Endodermal cell (in vitro differentiated cells): Measurements from ENCODE around the gene CBFB. TPM values are rescaled to one million over a fixed set of nuclear protein-coding genes. Genes with fewer than 3 reads are reported as not detected.
"Not testable (repeated sequence)": the region's sequence is repeated elsewhere in the genome, so short reads cannot be mapped to it uniquely, and the experiment has no call there.

Experiments
- DNase-seq: peaks from one replicate; pipeline ENCODE4 v3.0.0-alpha.2; 2017
- H3K27ac ChIP-seq: 2 replicates; pipeline ENCODE4 v1.5.1; 2013; ENCODE audit warnings: mild to moderate bottlenecking, low read depth, low read length, moderate library complexity
- H3K27me3 ChIP-seq: 2 replicates; pipeline ENCODE4 v1.6.1; 2013; ENCODE audit warnings: mild to moderate bottlenecking, low read length, moderate library complexity; ENCODE audit not compliant: insufficient read depth, control insufficient read depth, poor library complexity, severe bottlenecking
- H3K36me3 ChIP-seq: 2 replicates; pipeline ENCODE4 v1.7.0; 2013; ENCODE audit warnings: mild to moderate bottlenecking, low read length, moderate library complexity; ENCODE audit not compliant: control insufficient read depth, insufficient read depth
- H3K4me1 ChIP-seq: one replicate; pipeline ENCODE4 v1.7.0; 2013; ENCODE audit warnings: low read length; ENCODE audit not compliant: control insufficient read depth, insufficient read depth
- H3K4me3 ChIP-seq: 2 replicates; pipeline ENCODE4 v1.5.1; 2013; ENCODE audit warnings: mild to moderate bottlenecking, low read length, moderate library complexity
- H3K9ac ChIP-seq: 2 replicates; pipeline ENCODE4 v1.6.1; 2013; ENCODE audit warnings: mild to moderate bottlenecking, low read length, moderate library complexity; ENCODE audit not compliant: poor library complexity, severe bottlenecking; ENCODE audit errors: extremely low read depth
- H3K9me3 ChIP-seq: 2 replicates; pipeline ENCODE4 v1.6.1; 2013; ENCODE audit warnings: mild to moderate bottlenecking, low read length, moderate library complexity; ENCODE audit not compliant: control insufficient read depth
- H3K27ac Mint-ChIP-seq: 2 replicates; pipeline ENCODE4 v1.8.0; 2020; ENCODE audit warnings: mixed read lengths
- H3K27me3 Mint-ChIP-seq: 2 replicates; pipeline ENCODE4 v1.8.0; 2021; ENCODE audit warnings: mild to moderate bottlenecking, mixed read lengths; ENCODE audit not compliant: insufficient read depth
- H3K36me3 Mint-ChIP-seq: 2 replicates; pipeline ENCODE4 v1.8.0; 2020; ENCODE audit warnings: low read depth, mixed read lengths
- H3K4me1 Mint-ChIP-seq: 2 replicates; pipeline ENCODE4 v1.8.0; 2020; ENCODE audit warnings: mixed read lengths
- H3K4me3 Mint-ChIP-seq: 2 replicates; pipeline ENCODE4 v1.8.0; 2020; ENCODE audit warnings: mild to moderate bottlenecking, moderate library complexity, mixed read lengths
- H3K9me3 Mint-ChIP-seq: 2 replicates; pipeline ENCODE4 v1.8.0; 2020; ENCODE audit warnings: mild to moderate bottlenecking, mixed read lengths
- CTCF ChIP-seq: fragments of 200-600 bp; sonication (generic); conservative IDR thresholded peaks from 2 replicates; pipeline ENCODE4 v1.5.0; 2021; ENCODE audit warnings: antibody characterized with exemption, mild to moderate bottlenecking
- WGBS, 2 experiments: methylation state at CpG; one replicate each; pipeline versions ENCODE4 v1.1.5 to v1.1.7; 2013; ENCODE audit warnings: missing lambda C conversion rate in 2 of 2, mixed read lengths in 1 of 2; ENCODE audit not compliant: insufficient coverage in 1 of 2, insufficient read length in 1 of 2; 5-methylcytosine and 5-hydroxymethylcytosine counted together
- total RNA-seq, 2 donors: library from RNA; stranded (reverse); fragmentation: NEBNext Ultra II Directional in 1 of 2; extraction: Animal tissue kit (Norgen Biotek cat#: 25700) in 1 of 2; gene quantifications; 2 replicates in 1 of 2; 3 replicates in 1 of 2; pipeline ENCODE4 v1.2.1, GENCODE V29; 2021

Gene CBFB
- total RNA-seq, 2 donors from 2014 or later = 93.9 to 95.2 TPM

GRCh38 chr16:66986559-66986958 is 42.4 kb upstream of the CBFB start:
- Mint-ChIP-seq H3K36me3 (no peaks in the 10 kb centered on the region), H3K27me3 (peaks cover 5% of the 10 kb centered on the region), H3K4me3 (no peak overlapping the region), H3K27ac (no peak overlapping the region), H3K4me1 (no peaks in the 10 kb centered on the region), H3K9me3 (no peaks in the 10 kb centered on the region)
- Histone ChIP-seq H3K9ac (no peak overlapping the region), H3K27ac (no peak overlapping the region), H3K4me3 (no peak overlapping the region), H3K4me1 (no peaks in the 10 kb centered on the region), H3K27me3 (no peaks in the 10 kb centered on the region), H3K9me3 (no peaks in the 10 kb centered on the region), H3K36me3 (no peaks in the 10 kb centered on the region)
- WGBS, 2 experiments = 80 to 97% methylated on average over 1 to 6 of the region's 6 CpGs
- DNase-seq = no peak
- no peak for TF ChIP-seq CTCF

- no peaks in the 10 kb centered on the region for H3K9me3 ChIP-seq
- no peaks in the 10 kb centered on the region for H3K4me1 ChIP-seq
- no peak within 1 kb of the TSS for H3K27ac Mint-ChIP-seq
- H3K27me3 Mint-ChIP-seq = peaks cover 10% of the 10 kb centered on the region
- H3K27me3 ChIP-seq = no peaks in the 10 kb centered on the region
- no peak within 1 kb of the TSS for H3K9ac ChIP-seq
- H3K27ac ChIP-seq = no peak within 1 kb of the TSS
- H3K4me3 ChIP-seq = no peak within 1 kb of the TSS
- H3K4me1 Mint-ChIP-seq = no peaks in the 10 kb centered on the region
- no peaks in the 10 kb centered on the region for H3K9me3 Mint-ChIP-seq
- H3K36me3 ChIP-seq = no peaks in the 10 kb centered on the region
- no peaks in the 10 kb centered on the region for H3K36me3 Mint-ChIP-seq
- 86 to 92% methylated on average over 8 to 11 of the region's 11 CpGs for WGBS, 2 experiments
- DNase-seq = no peak
- no peak within 1 kb of the TSS for H3K4me3 Mint-ChIP-seq
- no peak for TF ChIP-seq CTCF
These were observed 40.7 kb upstream of the CBFB start, which contains the start of gene CES4A for GRCh38 chr16:66988197-66988788. TSS of gene CES4A (plus strand) at chr16:66988589. CDS start at chr16:66988773, 184 bp downstream.

GRCh38 chr16:66991545-66992077 is 37.3 kb upstream of the CBFB start:
- no peak for TF ChIP-seq CTCF
- Histone ChIP-seq H3K4me3 (no peak overlapping the region), H3K9me3 (no peaks in the 10 kb centered on the region), H3K9ac (no peak overlapping the region), H3K4me1 (no peaks in the 10 kb centered on the region), H3K27ac (no peak overlapping the region), H3K27me3 (no peaks in the 10 kb centered on the region), H3K36me3 (no peaks in the 10 kb centered on the region)
- Mint-ChIP-seq H3K4me3 (no peak overlapping the region), H3K9me3 (no peaks in the 10 kb centered on the region), H3K36me3 (no peaks in the 10 kb centered on the region), H3K27me3 (peaks cover 10% of the 10 kb centered on the region), H3K27ac (no peak overlapping the region), H3K4me1 (no peaks in the 10 kb centered on the region)
- WGBS, 2 experiments = 86 to 100% methylated on average over 1 to 2 of the region's 2 CpGs
- DNase-seq = no peak

- H3K27me3 ChIP-seq, H3K4me1 ChIP-seq, H3K36me3 ChIP-seq, H3K4me1 Mint-ChIP-seq, H3K27ac ChIP-seq, H3K9me3 Mint-ChIP-seq, H3K27ac Mint-ChIP-seq, H3K4me3 ChIP-seq, DNase-seq, H3K36me3 Mint-ChIP-seq, H3K4me3 Mint-ChIP-seq, H3K9me3 ChIP-seq, H3K9ac ChIP-seq: not testable (repeated sequence)
- peaks cover 20% of the 10 kb centered on the region for H3K27me3 Mint-ChIP-seq
- WGBS, 2 experiments = 97 to 98% methylated on average over 5 to 11 of the region's 12 CpGs
These were observed 35.4 kb upstream of the CBFB start for GRCh38 chr16:66993558-66993957.
